Amygdala (tissue), 56 donors: Measurements from ENCODE around the gene KRT83.
A peak's percentile ranks its signal among the peaks of the same experiment; 100 is the strongest.

Source experiments
- DNase-seq, 56 donors: peaks; one replicate each; lab custom pipeline; 2025; lab: John Stamatoyannopoulos, UW

KRT83 gene

DNA sequence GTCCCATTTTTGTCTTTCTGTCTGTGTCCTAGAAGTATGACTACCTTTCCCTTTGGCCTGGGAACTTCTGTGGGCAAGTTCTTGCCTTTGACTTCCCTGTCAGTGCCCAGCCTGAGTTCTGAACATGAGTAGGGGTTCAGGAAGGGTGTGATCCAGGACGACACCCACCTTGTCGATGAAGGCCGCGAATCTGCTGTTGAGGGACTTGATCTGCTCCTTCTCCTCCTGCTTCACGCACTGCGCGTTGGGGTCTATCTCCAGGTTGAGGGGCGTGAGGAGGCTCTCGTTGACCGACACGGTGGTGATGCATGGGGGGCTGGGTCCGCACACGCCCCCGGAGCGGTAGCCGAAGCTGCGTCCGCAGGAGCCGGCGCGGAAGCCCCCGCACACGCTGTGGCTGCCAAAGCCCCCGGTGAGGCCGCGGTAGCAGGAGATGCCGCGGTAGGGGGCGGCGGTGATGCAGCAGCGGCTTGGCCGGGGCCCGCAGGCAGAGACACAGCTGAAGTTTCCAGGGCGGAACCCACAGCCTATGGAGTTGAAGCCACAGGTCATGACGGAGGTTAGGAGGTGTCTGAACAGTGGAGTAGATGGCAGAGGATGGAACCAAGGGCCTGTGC lies at the start of gene KRT83:
Gene KRT83, minus strand, starts transcription at position 615 of the 617 bp plus-strand sequence. Its CDS starts 63 bp downstream, at position 552.
- DNase-seq, result no peak

- DNase-seq, result no peak
Observed at GRCh38 chr12:52369809-52370208, 48.6 kb upstream of the KRT83 start.

- DNase-seq, result no peak
Observed at GRCh38 chr12:52369211-52369610, 48.0 kb upstream of the KRT83 start.

DNA sequence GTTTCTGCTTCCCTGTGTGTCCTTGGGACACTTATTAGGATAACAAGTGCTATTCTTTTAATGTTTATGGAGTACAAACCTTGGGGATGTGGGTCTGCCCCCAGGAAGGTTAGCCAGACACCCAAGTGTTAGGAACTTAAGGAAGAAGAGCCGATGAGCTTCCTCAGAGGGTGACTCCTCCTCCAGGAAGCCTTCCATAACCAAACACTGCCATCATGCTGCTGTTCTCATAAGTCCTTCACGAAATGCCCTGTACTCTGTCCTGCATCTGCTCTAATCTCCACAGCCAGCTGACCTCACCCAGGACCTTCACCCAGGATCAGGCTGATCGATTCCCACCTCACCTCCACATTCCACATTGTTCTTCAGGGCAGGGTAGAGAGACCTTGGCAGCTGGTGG lies 47.3 kb upstream of the KRT83 start:
- no peak for DNase-seq

- DNase-seq, result no peak
Observed at GRCh38 chr12:52367876-52368275, 46.7 kb upstream of the KRT83 start.

DNA sequence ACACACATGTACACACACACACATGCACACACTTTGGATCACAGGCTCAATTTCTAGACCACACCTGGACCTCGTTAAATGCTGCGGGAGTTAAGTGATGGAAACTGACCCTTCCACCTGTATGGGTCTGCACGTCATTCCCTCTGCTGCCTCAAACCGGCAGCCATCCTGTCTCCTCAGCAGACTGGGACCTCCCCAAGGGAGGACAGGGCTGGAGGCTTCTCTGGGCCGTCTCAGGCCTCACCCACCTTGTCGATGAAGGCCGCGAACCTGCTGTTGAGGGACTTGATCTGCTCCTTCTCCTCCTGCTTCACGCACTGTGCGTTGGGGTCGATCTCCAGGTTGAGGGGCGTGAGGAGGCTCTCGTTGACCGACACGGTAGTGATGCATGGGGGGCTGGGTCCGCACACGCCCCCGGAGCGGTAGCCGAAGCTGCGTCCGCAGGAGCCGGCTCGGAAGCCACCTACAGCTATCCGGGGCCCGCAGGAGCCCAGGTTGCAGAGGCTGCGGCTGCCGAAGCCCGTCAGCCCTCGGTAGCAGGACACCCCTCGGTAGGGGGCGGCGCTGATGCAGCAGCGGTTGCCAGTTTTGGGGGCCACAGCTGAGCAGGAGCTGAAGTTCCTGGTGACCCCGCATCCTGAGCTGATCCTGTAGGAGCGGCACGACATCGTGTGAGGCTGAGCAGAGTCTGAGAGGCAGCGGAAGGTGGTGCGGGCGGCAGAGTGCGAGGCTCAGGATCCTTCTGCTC lies 45.7 kb upstream of the KRT83 start, which contains the start of gene KRT85:
Gene KRT85, minus strand, starts transcription at position 744 of the 748 bp plus-strand sequence. Its CDS starts 76 bp downstream, at position 668.
- DNase-seq, result no peak

DNA sequence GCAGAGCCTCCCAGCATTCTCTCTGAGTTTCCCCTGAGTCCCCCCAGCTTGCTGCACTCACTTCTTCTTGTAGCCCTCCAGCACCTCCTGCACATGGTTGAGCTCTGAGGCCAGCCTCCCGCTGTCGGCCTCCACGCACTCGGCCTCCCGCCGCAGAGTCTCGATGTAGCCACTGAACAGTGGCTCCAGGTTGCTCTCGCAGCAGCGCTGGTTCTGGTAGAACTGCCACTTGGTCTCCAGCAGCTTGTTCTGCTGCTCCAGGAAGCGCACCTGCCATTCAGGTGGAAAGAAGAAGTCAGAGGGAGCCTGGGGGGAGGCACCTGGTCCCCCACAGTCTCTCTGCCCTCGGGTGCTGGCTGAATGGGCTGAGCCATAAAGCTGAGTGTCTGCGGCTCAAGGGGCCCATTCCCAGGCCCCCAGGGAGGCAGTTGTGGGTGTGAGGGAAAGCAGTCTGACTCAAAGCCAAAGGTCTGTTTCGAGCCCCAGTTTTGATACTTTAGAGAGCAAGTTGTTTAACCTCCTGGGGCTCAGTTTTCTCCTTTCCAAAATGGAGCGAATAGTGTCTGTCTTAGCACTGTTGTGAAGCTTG lies 43.8 kb upstream of the KRT83 start:
- DNase-seq, result no peak

DNA sequence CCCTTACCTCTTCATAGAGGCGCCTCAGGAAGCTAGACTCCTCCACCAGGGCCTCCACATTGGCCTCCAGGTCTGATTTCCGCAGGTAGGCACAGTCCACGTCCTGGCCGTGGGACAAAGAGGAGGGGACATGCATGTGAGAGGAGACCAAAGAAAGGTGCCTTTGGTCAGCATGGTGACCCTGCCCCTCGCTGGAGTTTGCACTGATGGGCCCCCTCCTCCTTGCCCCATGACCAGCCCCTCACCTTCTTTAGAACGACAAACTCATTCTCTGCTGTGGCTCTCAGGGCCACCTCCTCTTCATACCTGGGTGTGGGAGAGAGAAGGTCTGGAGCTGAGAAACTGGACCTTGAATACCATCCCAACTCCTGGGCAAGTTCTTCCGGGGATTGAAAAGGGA lies 42.9 kb upstream of the KRT83 start:
- no peak for DNase-seq

GRCh38 chr12:52363111-52363679 lies 42.0 kb upstream of the KRT83 start:
- no peak for DNase-seq

DNA sequence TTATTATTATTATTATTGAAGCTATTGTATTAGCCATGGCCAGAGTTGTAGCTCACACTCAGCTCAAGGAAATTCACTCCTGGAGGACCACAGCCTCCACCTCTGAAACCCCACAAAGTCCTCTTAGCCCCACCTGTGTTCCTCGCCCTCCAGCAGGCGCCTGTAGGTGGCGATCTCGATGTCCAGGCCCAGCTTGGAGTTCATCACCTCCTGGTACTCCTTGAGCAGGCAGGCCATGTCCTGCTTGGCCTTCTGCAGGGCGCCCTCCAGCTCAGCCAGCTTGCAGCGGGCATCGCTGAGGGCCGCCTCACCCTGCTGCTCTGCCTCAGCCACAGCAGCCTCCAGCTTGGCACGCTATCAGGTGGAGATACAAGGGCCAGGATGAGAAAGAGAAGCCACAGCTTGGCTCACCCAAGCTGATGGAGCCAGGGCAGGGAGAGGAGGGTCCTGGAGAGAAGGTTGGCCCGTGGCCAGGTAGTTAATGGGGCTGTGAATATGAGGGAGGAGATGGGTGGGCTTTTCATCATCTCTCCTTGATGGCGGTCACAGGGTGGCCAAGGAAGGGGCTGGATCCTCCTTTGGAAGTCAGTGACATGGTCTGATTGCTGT lies 41.0 kb upstream of the KRT83 start:
- no peak for DNase-seq

- DNase-seq, result no peak
Observed at GRCh38 chr12:52361553-52361952, 40.4 kb upstream of the KRT83 start.

GRCh38 chr12:52360663-52361271 lies 39.6 kb upstream of the KRT83 start:
- DNase-seq, result peak in 6 of 56 donors; percentile 8 to 48 (median 21)

DNA sequence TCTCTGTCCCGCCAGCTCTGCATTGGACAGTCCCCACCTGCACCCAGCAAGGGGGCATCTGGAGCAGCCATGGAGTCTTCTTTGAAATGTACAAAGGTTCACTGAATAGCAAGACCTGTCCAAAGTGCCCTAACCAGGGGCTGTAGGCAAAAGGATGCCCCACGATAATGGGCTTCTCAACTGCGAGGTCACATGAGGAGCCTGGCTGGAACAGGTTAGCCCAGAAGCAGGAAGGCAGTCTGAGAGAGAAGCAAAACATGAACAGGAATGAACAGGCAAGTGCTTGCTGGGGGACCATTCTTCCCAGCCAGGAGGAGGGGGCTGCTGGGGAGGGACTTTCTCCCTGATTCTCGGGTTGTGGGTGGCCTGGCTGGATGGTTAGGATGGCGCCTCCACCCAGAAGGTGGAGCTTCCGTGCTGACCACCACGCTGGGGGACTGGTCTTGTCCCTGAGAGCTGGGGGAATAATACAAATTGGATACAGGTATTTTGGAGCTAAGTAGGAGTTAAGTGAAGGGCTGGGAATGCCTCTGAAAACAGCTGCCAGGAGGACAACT lies 39.0 kb upstream of the KRT83 start:
- no peak for DNase-seq

DNA sequence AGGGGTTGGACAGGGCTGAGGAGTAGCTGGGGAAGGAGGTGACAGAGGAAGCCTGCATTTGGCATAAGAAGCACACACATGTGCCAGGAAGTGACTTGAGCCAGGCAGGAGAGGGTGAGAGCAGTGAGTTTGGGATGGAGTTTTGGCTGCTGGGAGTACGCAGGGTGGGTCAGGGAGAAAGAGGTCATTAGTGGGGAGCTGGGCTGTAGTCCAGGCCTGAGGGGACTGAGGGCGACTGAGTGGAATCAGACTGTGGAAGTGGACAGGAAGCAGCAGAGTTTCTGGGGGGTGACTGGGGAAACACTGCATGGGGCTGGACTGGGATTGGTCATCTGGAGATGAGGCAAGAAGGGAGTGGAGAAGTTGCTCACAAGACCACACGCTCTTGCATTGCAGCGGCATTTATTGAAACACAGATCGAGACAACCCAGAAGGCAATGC lies 38.4 kb upstream of the KRT83 start:
- DNase-seq, result no peak

DNA sequence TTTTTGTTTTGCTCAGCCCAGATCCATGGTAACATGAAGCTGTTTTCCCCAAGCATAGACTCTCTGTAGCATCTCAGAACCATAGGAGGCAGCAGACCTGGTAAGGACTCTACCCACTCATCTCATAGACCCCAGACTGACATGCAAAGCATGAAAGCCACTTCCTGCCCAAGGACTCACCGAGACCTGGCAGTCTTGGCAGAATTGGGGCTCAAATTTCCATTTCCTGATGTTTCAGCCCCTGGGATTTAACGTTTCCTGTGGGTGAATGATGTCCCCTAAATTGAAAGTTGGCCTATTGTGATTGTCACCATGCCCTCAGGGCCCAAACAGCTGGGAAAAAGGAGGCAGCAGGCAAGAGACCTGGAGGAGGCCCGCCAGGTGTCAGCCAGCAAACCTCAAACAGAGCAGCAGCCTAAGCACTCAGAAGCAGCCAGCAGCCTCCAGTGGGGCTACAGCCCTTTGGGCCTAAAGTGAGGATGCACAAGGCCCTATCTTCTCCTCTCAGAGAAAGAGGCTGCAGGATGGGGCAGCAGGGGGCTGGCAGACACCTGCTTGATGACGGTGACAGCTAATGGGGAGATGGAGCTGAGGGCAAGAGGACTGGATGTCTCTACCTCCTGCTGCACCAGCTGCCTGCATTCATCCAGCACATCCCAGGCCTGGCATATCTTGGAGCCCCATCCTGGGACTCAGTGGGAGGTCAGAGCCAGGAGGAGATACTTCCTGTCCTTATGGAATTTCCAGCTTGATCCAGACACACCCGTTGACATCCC lies 37.6 kb upstream of the KRT83 start:
- no peak for DNase-seq

GRCh38 chr12:52356762-52357580 lies 35.8 kb upstream of the KRT83 start:
- no peak for DNase-seq

- no peak for DNase-seq
Observed at GRCh38 chr12:52356031-52356761, 35.0 kb upstream of the KRT83 start.

DNA sequence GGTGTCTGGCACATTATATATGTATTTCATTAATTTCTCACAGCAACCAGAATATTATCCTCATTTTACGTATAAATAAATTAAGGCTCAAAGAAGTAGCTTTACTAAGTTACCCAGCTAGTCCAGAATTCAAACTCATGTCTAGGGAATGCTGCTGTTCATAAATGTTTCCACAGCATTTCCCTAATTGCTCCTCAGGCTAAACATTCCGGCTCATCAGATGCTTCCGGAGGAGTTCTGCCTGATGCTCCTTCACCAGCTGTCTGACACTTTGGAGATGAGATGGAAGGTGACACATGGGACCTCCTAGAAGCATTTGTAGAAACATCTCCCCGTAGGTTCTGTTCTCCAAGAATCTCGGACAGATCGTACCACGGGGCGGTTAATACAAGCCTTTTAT lies 34.0 kb upstream of the KRT83 start:
- DNase-seq, result no peak
